Mucosa of rectum (tissue), 2 donors: ENCODE data around the gene PRDX5.
A peak's percentile ranks its signal among the peaks of the same experiment; 100 is the strongest.

Source experiments
- H3K27ac ChIP-seq, 2 donors: one replicate each; pipeline ENCODE4 v1.7.0; 2013; ENCODE audit warnings: inconsistent platforms in 2 of 2, low read depth in 2 of 2, low read length in 2 of 2
- H3K27me3 ChIP-seq, 2 donors: one replicate each; pipeline ENCODE4 v1.7.0; 2013; ENCODE audit warnings: low read length in 2 of 2; ENCODE audit not compliant: control insufficient read depth in 2 of 2, insufficient read depth in 2 of 2
- H3K36me3 ChIP-seq, 2 donors: one replicate each; pipeline ENCODE4 v1.7.0; 2013; ENCODE audit warnings: low read length in 2 of 2; ENCODE audit not compliant: control insufficient read depth in 2 of 2, insufficient read depth in 2 of 2
- H3K4me1 ChIP-seq, 2 donors: one replicate each; pipeline ENCODE4 v1.7.0; 2013; ENCODE audit warnings: low read length in 2 of 2, mild to moderate bottlenecking in 1 of 2; ENCODE audit not compliant: control insufficient read depth in 2 of 2, insufficient read depth in 2 of 2
- H3K4me3 ChIP-seq, 2 donors: one replicate each; pipeline ENCODE4 v1.7.0; 2013; ENCODE audit warnings: low read length in 2 of 2
- H3K9ac ChIP-seq, 2 donors: one replicate each; pipeline ENCODE4 v1.7.0; 2013; ENCODE audit warnings: low read length in 2 of 2, low read depth in 1 of 2, mild to moderate bottlenecking in 1 of 2
- H3K9me3 ChIP-seq, 2 donors: one replicate each; pipeline ENCODE4 v1.7.0; 2013; ENCODE audit warnings: low read length in 2 of 2; ENCODE audit not compliant: control insufficient read depth in 2 of 2
- donor health status: healthy.
- donor health status: Normal muscosa, but diverticular disease.

Gene PRDX5

GRCh38 chr11:64290352-64291261 lies 27.3 kb upstream of the PRDX5 start:
- Histone ChIP-seq H3K4me1 (peaks cover 12 to 17% of the 10 kb centered on the region in 2 donors), H3K9me3 (no peaks in the 10 kb centered on the region), H3K36me3 (no peaks in the 10 kb centered on the region), H3K27me3 (peaks cover 34 to 39% of the 10 kb centered on the region in 2 donors), H3K27ac (no peak overlapping the region), H3K4me3 (no peak overlapping the region), H3K9ac (no peak overlapping the region)

- Histone ChIP-seq H3K9me3 (no peaks in the 10 kb centered on the region), H3K36me3 (no peaks in the 10 kb centered on the region), H3K27ac (no peak within 1 kb of the TSS), H3K4me3 (peak within 1 kb of the TSS in 1 of 2 donors; percentile 20), H3K4me1 (peaks cover 7 to 14% of the 10 kb centered on the region in 2 donors), H3K27me3 (peaks cover 39 to 45% of the 10 kb centered on the region in 2 donors), H3K9ac (no peak within 1 kb of the TSS)
Measured at GRCh38 chr11:64291262-64291751, 26.6 kb upstream of the PRDX5 start, which contains the start of gene KCNK4. Gene KCNK4 (plus strand): TSS chr11:64291302. CDS start chr11:64293019, 1,717 bp downstream.

GRCh38 chr11:64291752-64292459 lies 26.0 kb upstream of the PRDX5 start:
- Histone ChIP-seq H3K27me3 (peaks cover 45 to 51% of the 10 kb centered on the region in 2 donors), H3K36me3 (no peaks in the 10 kb centered on the region), H3K9me3 (no peaks in the 10 kb centered on the region), H3K27ac (no peak overlapping the region), H3K9ac (no peak overlapping the region), H3K4me3 (peak overlapping the region; percentile 20), H3K4me1 (peaks cover 4 to 9% of the 10 kb centered on the region in 2 donors)

- no peak overlapping the region for H3K27ac ChIP-seq
- H3K4me1 ChIP-seq: peaks cover 4 to 9% of the 10 kb centered on the region in 2 donors
- H3K9ac ChIP-seq: no peak overlapping the region
- H3K36me3 ChIP-seq: no peaks in the 10 kb centered on the region
- H3K9me3 ChIP-seq: no peaks in the 10 kb centered on the region
- peaks cover 53 to 58% of the 10 kb centered on the region in 2 donors for H3K27me3 ChIP-seq
- peak overlapping the region; percentile 20 for H3K4me3 ChIP-seq
Measured at GRCh38 chr11:64292460-64293254, 25.3 kb upstream of the PRDX5 start.

- no peaks in the 10 kb centered on the region for H3K36me3 ChIP-seq
- H3K27me3 ChIP-seq: peaks cover 64 to 79% of the 10 kb centered on the region in 2 donors
- no peaks in the 10 kb centered on the region for H3K9me3 ChIP-seq
- H3K4me1 ChIP-seq: peaks cover 6 to 16% of the 10 kb centered on the region in 2 donors
- no peak overlapping the region for H3K27ac ChIP-seq
- no peak overlapping the region for H3K4me3 ChIP-seq
- H3K9ac ChIP-seq: no peak overlapping the region
Measured at GRCh38 chr11:64294774-64295173, 23.1 kb upstream of the PRDX5 start.

GRCh38 chr11:64295760-64296159 lies 22.2 kb upstream of the PRDX5 start:
- H3K9ac ChIP-seq: no peak overlapping the region
- H3K27me3 ChIP-seq: peaks cover 62 to 81% of the 10 kb centered on the region in 2 donors
- H3K4me1 ChIP-seq: peaks cover 16 to 25% of the 10 kb centered on the region in 2 donors
- H3K9me3 ChIP-seq: no peaks in the 10 kb centered on the region
- no peaks in the 10 kb centered on the region for H3K36me3 ChIP-seq
- no peak overlapping the region for H3K27ac ChIP-seq
- H3K4me3 ChIP-seq: no peak overlapping the region

- Histone ChIP-seq H3K9ac (no peak overlapping the region), H3K4me1 (peaks cover 17 to 27% of the 10 kb centered on the region in 2 donors), H3K27me3 (peaks cover 59 to 76% of the 10 kb centered on the region in 2 donors), H3K27ac (no peak overlapping the region), H3K4me3 (no peak overlapping the region), H3K9me3 (no peaks in the 10 kb centered on the region), H3K36me3 (no peaks in the 10 kb centered on the region)
Measured at GRCh38 chr11:64296236-64296635, 21.7 kb upstream of the PRDX5 start.

- H3K27me3 ChIP-seq: peaks cover 57 to 71% of the 10 kb centered on the region in 2 donors
- H3K36me3 ChIP-seq: no peaks in the 10 kb centered on the region
- no peak overlapping the region for H3K9ac ChIP-seq
- H3K4me1 ChIP-seq: peaks cover 17 to 23% of the 10 kb centered on the region in 2 donors
- no peaks in the 10 kb centered on the region for H3K9me3 ChIP-seq
- H3K27ac ChIP-seq: no peak overlapping the region
- no peak overlapping the region for H3K4me3 ChIP-seq
Measured at GRCh38 chr11:64296830-64297698, 20.9 kb upstream of the PRDX5 start.
